Neural progenitor cell (in vitro differentiated cells): ENCODE measurements around the gene METTL3.

ENCODE experiments used
- CTCF ChIP-seq: fragments of 200-600 bp; sonication (generic); IDR thresholded peaks from 2 replicates; pipeline ENCODE4 v1.5.1; 2017; ENCODE audit warnings: antibody characterized with exemption, mild to moderate bottlenecking
- EZH2 ChIP-seq: fragments of 200-600 bp; sonication (generic); IDR thresholded peaks from 2 replicates; pipeline ENCODE4 v1.6.1; 2017; ENCODE audit warnings: antibody characterized with exemption, mild to moderate bottlenecking, moderate library complexity
- EZH2phosphoT487 ChIP-seq: fragments of 200-600 bp; sonication (generic); IDR thresholded peaks from 2 replicates; pipeline ENCODE4 v1.6.1; 2017; ENCODE audit warnings: antibody characterized with exemption

- TF ChIP-seq CTCF (no peak), EZH2 (no peak), EZH2phosphoT487 (no peak)
Measured at GRCh38 chr14:21539189-21539940, 28.2 kb upstream of the METTL3 start.
